HFF-Myc (cell line): ENCODE data around the gene CPE.

Source experiments
- DNase-seq: peaks from one replicate; pipeline ENCODE4 v3.0.0-alpha.2; 2011; ENCODE audit warnings: low read depth; ENCODE audit errors: extremely low read depth
- H3K4me3 ChIP-seq: replicated peaks from 2 replicates; pipeline ENCODE4 v1.5.1; 2011; ENCODE audit warnings: low read depth, mild to moderate bottlenecking, control low read depth, low read length
- TF ChIP-seq, protein P1 (sequence below): IDR thresholded peaks from 2 replicates; pipeline ENCODE4 v1.5.1; 2012; ENCODE audit warnings: mild to moderate bottlenecking, low read depth, low read length, control low read depth; ENCODE audit errors: missing control alignments

CPE gene

DNA sequence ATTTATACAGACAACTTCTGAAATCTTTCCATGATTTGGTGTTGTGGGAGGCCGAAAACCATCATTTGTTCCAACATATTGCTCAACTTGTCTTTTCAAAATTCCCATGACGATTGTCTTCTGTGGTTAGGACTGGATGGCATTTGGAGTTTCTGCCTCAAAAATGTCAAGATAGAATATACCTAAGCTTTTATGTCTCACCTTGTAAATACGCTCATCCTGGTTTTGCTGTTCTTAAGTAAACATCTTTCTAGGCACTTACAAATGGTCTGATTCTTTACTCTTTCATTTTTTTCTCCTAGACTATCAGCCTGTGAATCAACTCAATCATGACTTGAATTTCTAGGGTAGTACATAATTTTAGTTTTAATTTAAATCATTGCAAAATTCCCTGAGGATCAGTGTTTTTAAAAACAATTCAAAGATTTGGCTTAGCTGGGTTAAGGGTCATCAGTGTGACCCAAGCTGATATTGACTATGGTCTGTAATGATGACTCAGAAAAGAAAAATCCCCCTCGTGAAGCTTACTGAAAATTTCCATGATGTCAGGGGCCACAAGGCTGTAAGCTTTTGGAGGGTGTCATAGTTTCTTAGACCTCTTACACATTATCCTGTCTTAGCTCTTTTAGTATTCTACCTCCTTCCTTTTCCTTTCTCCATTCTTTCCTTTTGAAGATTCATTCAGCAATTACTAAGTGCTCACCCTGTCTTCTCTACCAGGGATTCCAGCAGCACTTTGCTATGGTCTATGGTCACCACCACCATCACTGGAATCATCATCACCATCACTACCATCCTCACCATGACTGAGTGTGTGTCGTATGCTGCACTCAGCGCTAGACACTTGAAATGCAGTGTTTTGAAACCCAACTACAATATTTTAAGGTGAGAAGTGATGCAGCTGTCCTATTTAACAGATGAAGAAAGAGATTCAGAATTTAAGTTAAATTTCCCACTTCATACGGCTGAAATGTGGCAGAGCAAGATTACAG lies 124.4 kb downstream of the CPE start:
- DNase-seq = no peak
- TF ChIP-seq, protein P1, sequence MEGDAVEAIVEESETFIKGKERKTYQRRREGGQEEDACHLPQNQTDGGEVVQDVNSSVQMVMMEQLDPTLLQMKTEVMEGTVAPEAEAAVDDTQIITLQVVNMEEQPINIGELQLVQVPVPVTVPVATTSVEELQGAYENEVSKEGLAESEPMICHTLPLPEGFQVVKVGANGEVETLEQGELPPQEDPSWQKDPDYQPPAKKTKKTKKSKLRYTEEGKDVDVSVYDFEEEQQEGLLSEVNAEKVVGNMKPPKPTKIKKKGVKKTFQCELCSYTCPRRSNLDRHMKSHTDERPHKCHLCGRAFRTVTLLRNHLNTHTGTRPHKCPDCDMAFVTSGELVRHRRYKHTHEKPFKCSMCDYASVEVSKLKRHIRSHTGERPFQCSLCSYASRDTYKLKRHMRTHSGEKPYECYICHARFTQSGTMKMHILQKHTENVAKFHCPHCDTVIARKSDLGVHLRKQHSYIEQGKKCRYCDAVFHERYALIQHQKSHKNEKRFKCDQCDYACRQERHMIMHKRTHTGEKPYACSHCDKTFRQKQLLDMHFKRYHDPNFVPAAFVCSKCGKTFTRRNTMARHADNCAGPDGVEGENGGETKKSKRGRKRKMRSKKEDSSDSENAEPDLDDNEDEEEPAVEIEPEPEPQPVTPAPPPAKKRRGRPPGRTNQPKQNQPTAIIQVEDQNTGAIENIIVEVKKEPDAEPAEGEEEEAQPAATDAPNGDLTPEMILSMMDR = no peak
- H3K4me3 ChIP-seq = no peak overlapping the region

DNA sequence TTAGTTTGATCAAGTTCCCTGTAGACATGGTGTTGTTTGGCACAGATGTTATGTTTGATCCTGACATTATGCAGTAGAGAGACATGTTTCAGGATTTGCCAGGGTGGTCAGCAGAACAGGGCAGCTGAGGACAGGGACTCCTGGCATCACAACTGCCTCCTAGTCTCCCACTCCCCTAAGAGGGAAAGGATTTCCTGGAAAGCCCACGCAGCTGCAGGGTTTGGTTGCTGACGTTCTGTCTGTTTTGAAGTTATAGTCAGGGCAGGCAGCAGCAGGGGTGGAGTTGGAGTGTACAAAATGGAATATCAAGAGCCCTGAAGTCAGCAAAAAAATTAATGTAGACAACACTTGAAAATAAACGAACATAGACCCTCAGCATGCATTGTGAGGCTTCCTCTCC lies 125.4 kb downstream of the CPE start:
- no peak overlapping the region for H3K4me3 ChIP-seq
- no peak for DNase-seq
- TF ChIP-seq, protein P1 = no peak

DNA sequence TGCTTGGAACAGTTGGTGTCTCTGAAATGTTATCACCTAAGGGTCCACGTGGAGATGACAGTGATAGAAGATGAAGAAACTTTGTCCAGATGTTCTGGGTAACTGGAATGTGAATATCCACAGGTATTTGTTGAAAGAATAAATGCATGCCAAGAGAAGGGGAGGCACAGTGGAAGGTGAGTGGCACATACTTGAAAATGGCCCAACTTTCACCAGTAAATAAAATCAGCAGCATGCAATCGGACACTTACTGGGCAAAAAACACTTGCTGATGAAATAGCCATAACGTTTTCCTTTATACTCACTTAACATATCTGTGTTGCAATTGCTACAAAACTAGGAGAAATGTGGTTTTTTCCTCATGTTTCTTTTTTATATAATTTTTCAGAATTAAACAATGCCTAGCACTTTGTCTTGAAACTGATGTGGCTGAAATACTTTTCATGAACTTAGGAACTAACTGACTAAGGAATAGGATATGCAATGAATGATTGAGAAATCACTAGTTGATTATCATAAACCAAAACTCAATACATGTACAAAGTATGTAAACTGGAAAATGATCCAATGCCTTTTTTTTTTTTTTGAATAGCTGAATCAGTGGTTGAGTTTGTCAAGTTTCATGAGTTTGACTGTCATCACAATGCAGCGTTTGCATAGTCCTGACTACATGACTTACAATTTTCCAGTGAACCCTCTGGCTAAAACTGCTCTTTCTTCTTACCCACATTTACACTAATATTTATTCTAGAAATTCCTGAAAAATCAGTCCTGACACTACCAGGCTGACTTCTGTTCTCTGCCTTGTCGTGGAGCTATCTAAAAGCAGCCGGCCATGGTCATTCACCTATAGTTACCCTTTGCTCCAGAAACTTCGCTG lies 127.4 kb downstream of the CPE start:
- DNase-seq = no peak
- H3K4me3 ChIP-seq = no peak overlapping the region
- TF ChIP-seq, protein P1 = no peak

DNA sequence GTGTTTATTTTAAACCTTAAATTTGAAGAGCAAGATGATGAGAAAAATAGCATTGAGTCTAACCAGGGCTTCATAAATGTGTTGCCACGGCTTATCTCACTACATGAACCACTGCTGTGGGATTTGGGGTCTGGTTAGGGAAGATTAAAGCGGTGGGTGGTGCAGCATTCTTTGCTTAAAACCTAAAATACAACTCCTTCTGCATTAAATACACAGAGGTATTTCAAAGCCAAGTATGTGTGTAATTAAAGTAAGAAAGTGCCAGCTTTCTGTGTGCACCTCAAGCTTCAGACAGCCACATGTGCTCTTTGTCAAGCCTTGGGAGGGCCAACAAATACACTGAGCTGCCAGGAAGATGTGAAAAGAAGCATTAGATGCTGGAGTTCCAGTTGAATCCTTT lies 128.0 kb downstream of the CPE start:
- DNase-seq = no peak
- H3K4me3 ChIP-seq = no peak overlapping the region

DNA sequence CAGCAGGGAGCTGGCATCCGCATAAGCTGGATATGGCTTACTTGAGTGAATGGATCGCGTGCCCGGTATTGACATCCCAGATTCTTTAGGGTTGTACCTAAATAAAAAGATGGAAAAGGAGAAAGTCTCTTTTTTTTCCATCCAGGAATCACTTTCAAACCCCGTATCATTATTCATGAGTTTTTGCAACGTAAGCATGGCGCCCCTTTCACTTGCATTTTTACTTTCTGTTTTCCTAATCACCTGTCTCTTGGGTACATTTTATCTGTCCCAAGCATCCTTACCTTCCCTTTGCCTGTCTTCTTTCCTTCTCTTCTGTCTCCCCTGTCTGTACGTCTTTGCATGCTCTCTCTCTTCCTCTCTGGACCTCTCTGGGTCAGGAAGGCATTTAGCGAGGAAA lies 128.6 kb downstream of the CPE start:
- no peak for DNase-seq
- H3K4me3 ChIP-seq = no peak overlapping the region
- TF ChIP-seq, protein P1 = no peak

More for the DNA sequence above, 128.0 kb downstream of the CPE start:
- TF ChIP-seq, protein P1 = no peak

DNA sequence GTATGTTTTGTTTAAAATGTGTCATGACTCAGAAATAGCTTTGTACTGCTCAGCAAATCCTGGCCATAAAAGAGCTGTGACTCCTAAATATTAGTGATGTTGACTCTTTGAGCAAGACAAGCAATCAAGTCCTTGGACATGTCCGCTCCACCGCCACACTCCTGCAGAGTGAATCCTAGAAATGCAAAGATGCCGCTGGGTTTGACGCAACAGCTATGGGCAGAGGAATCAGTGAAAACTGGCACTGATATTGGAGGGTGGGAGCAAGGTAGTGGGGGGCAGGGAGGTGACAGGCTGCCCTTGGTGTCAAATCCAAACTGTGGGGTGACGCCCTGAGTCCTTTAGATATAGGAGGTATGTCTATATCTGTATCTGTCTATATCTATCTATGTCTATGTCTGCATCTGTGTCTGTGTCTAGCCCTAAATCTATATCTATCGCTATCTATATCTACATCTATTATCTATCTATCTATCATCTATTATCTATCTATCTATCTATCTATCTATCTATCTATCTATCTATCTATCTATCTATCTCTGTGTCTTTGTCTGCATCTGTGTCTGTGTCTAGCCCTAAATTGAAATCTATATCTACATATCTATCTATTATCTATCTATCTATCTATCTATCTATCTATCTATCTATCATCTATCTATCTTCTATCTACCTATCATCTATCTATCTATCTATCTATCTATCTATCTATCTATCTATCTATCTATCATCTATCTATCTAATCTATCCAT lies 129.7 kb downstream of the CPE start:
- no peak overlapping the region for H3K4me3 ChIP-seq
- TF ChIP-seq, protein P1 = no peak
- DNase-seq = no peak
